SJCRH30 (cell line): ENCODE results near the gene HECTD3. TPM values are rescaled to one million over a fixed set of nuclear protein-coding genes. Genes with fewer than 3 reads are reported as not detected.
"Not testable (repeated sequence)": the region's sequence is repeated elsewhere in the genome, so short reads cannot be mapped to it uniquely, and the experiment has no call there.

Experiments used
- DNase-seq, 2 experiments: peaks; one replicate each; pipeline ENCODE4 v3.0.0-alpha.2; 2015 to 2020
- H3K27ac ChIP-seq: fragments of 250-450 bp; sonication (Bioruptor Pico); 2 replicates; pipeline ENCODE4 v1.5.1; 2020; ENCODE audit warnings: mild to moderate bottlenecking, moderate library complexity
- H3K27me3 ChIP-seq: fragments of 250-450 bp; sonication (Bioruptor Pico); 2 replicates; pipeline ENCODE4 v1.5.1; 2020; ENCODE audit warnings: mild to moderate bottlenecking, moderate library complexity
- H3K36me3 ChIP-seq: fragments of 250-450 bp; sonication (Bioruptor Pico); 2 replicates; pipeline ENCODE4 v1.5.1; 2020; ENCODE audit warnings: mild to moderate bottlenecking, moderate library complexity
- H3K4me1 ChIP-seq: fragments of 250-450 bp; sonication (Bioruptor Pico); 2 replicates; pipeline ENCODE4 v1.5.1; 2020; ENCODE audit warnings: mild to moderate bottlenecking, moderate library complexity
- H3K4me3 ChIP-seq: fragments of 250-450 bp; sonication (Bioruptor Pico); 2 replicates; pipeline ENCODE4 v1.5.1; 2020; ENCODE audit warnings: mild to moderate bottlenecking, moderate library complexity
- H3K9me3 ChIP-seq: fragments of 250-450 bp; sonication (Bioruptor Pico); replicated peaks from 2 replicates; pipeline ENCODE4 v1.5.1; 2020; ENCODE audit warnings: mild to moderate bottlenecking, moderate library complexity
- total RNA-seq: library from RNA; depleted of rRNA; stranded (reverse); fragments of >200 nt; shearing (Covaris generic); gene quantifications from 2 replicates; pipeline ENCODE4 v1.2.3, GENCODE V29; 2014

The HECTD3 gene
- total RNA-seq, 1 experiment from 2014 or later = 21.3 TPM

DNA sequence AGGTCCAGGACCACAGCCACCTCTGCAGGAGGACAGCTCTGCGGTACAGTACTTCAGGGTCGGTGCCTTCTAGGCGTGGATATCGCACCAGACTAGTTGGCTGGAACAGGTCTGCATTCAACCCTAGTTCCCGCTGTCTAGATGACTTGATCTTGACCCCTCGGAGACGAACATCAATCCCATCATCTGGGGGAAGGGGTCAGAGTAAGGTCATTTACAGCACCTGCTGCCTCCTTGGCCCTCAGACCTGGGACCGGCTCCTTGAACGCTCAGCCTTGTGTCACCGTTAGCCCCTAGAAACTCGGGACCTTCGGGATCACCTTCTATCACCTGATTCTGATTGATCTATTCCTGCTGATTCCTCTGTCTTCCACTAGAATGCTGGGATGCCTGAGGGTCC, 2.6 kb downstream of the HECTD3 start:
- Histone ChIP-seq H3K27ac (no peak overlapping the region), H3K36me3 (peaks cover 16% of the 10 kb centered on the region), H3K4me3 (no peak overlapping the region), H3K27me3 (no peaks in the 10 kb centered on the region), H3K9me3 (no peaks in the 10 kb centered on the region), H3K4me1 (no peaks in the 10 kb centered on the region)
- DNase-seq = no peak

DNA sequence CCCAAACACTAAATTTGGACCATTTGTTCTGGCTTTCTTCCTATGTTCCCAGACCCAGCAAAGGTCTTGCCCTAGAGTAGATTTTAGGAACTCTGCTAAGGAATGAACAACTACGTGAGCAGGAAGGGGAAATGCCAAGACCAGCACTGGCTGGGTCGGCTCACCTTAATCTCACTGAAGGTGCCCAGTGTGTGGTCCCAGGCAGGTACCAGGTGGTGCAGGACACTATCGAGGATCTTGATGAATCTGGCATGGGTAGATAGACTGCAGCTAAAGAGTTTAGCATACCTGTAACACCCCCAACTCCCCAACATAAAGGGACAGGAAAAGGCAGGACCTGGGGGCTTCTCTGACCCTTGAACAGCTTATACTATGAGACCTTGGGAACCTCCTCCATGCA, 3.0 kb downstream of the HECTD3 start:
- Histone ChIP-seq H3K9me3 (no peaks in the 10 kb centered on the region), H3K4me3 (no peak overlapping the region), H3K27me3 (no peaks in the 10 kb centered on the region), H3K27ac (no peak overlapping the region), H3K4me1 (no peaks in the 10 kb centered on the region), H3K36me3 (peaks cover 16% of the 10 kb centered on the region)
- DNase-seq = no peak

DNA sequence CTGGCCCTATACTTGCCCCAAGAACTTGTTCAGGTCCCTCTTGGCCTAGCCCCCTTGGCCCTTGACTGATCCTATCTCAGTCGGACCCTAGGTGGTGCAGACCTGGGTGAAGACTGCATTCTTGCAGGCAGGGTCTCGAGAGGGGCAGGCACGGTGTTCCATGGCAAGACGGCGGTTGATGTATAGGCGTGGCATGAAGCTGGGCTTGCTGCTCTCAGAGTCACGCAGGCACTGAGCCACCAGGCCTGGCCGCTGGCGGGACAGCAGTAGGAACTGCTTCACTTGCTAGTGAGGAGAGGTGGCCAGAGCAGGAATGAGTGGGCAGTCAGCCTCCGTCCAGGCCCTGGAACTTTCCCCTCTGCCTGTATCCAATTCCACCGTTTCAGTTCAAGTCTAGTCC, 3.8 kb downstream of the HECTD3 start:
- no peaks in the 10 kb centered on the region for H3K9me3 ChIP-seq
- no peak for DNase-seq
- peaks cover 22% of the 10 kb centered on the region for H3K36me3 ChIP-seq
- no peak overlapping the region for H3K4me3 ChIP-seq
- H3K27ac ChIP-seq = no peak overlapping the region
- H3K27me3 ChIP-seq = no peaks in the 10 kb centered on the region
- H3K4me1 ChIP-seq = no peaks in the 10 kb centered on the region

GRCh38 chr1:45005761-45006160, 5.4 kb downstream of the HECTD3 start:
- no peak overlapping the region for H3K27ac ChIP-seq
- H3K4me1 ChIP-seq = no peaks in the 10 kb centered on the region
- H3K27me3 ChIP-seq = no peaks in the 10 kb centered on the region
- no peaks in the 10 kb centered on the region for H3K9me3 ChIP-seq
- H3K4me3 ChIP-seq = no peak overlapping the region
- no peak for DNase-seq
- H3K36me3 ChIP-seq = peaks cover 28% of the 10 kb centered on the region

- H3K4me1 ChIP-seq = no peaks in the 10 kb centered on the region
- no peaks in the 10 kb centered on the region for H3K27me3 ChIP-seq
- H3K36me3 ChIP-seq = peaks cover 28% of the 10 kb centered on the region
- H3K4me3 ChIP-seq = no peak overlapping the region
- no peak for DNase-seq
- no peaks in the 10 kb centered on the region for H3K9me3 ChIP-seq
- no peak overlapping the region for H3K27ac ChIP-seq
Observed at GRCh38 chr1:45004281-45004920, 6.7 kb downstream of the HECTD3 start.

GRCh38 chr1:45003741-45004140, 7.4 kb downstream of the HECTD3 start:
- Histone ChIP-seq H3K4me3 (no peak overlapping the region), H3K4me1 (no peaks in the 10 kb centered on the region), H3K9me3 (no peaks in the 10 kb centered on the region), H3K36me3 (peaks cover 28% of the 10 kb centered on the region), H3K27ac (no peak overlapping the region), H3K27me3 (no peaks in the 10 kb centered on the region)
- DNase-seq = no peak

GRCh38 chr1:45002650-45003645, 8.2 kb downstream of the HECTD3 start:
- Histone ChIP-seq H3K27ac (no peak overlapping the region), H3K27me3 (no peaks in the 10 kb centered on the region), H3K36me3 (peaks cover 28% of the 10 kb centered on the region), H3K9me3 (no peaks in the 10 kb centered on the region), H3K4me3 (no peak overlapping the region), H3K4me1 (no peaks in the 10 kb centered on the region)
- DNase-seq = no peak

DNA sequence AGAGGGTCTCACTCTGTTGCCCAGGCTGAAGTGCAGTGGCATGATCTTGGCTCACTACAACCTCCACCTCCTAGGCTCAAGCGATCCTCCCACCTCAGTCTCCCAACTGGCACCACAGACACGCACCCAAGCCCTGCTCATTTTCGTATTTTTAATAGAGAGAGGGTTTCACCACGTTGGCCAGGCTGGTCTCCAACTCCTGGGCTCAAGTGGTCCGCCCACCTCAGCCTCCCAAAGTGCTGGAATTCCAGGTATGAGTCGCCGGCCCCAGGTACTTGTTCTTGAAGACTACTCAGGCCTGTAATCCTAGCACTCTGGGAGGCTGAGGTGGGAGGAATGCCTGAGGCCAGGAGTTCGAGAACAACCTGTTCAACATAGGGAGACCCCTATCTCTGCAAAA, 9.5 kb downstream of the HECTD3 start:
- H3K4me1 ChIP-seq, DNase-seq, H3K27ac ChIP-seq, H3K4me3 ChIP-seq, H3K27me3 ChIP-seq, H3K9me3 ChIP-seq: not testable (repeated sequence)
- H3K36me3 ChIP-seq = peaks cover 22% of the 10 kb centered on the region

DNA sequence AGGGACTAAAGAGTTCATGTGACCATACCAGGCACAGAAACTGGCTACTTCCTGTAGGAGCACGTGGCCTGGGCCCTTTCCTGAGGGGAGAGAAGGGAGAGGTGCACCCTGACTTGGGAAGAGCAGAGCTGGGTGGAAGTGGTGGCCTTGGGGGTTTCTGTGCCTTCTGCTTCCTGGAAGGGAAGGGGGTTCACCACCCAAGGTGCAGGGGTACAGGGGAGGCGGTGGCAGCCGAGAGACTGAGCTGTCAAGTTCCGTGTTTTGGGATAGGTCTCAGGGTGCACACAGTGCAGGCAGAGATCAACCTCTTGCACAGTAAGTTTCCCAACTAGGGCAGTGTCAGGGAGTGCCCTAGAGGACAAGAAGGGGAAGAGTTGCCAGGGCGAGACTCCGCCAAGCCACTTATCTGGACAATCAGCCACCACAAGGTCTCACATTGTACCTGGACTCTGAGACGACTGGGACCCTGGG, 10.1 kb downstream of the HECTD3 start:
- no peak overlapping the region for H3K27ac ChIP-seq
- H3K4me1 ChIP-seq = no peaks in the 10 kb centered on the region
- H3K27me3 ChIP-seq = no peaks in the 10 kb centered on the region
- H3K4me3 ChIP-seq = no peak overlapping the region
- peaks cover 19% of the 10 kb centered on the region for H3K36me3 ChIP-seq
- H3K9me3 ChIP-seq = no peaks in the 10 kb centered on the region
- DNase-seq = no peak

GRCh38 chr1:44999232-44999631, 11.9 kb downstream of the HECTD3 start:
- Histone ChIP-seq H3K36me3 (peaks cover 12% of the 10 kb centered on the region), H3K4me1 (no peaks in the 10 kb centered on the region), H3K27ac (no peak overlapping the region), H3K27me3 (no peaks in the 10 kb centered on the region), H3K9me3 (no peaks in the 10 kb centered on the region), H3K4me3 (no peak overlapping the region)
- no peak for DNase-seq

DNA sequence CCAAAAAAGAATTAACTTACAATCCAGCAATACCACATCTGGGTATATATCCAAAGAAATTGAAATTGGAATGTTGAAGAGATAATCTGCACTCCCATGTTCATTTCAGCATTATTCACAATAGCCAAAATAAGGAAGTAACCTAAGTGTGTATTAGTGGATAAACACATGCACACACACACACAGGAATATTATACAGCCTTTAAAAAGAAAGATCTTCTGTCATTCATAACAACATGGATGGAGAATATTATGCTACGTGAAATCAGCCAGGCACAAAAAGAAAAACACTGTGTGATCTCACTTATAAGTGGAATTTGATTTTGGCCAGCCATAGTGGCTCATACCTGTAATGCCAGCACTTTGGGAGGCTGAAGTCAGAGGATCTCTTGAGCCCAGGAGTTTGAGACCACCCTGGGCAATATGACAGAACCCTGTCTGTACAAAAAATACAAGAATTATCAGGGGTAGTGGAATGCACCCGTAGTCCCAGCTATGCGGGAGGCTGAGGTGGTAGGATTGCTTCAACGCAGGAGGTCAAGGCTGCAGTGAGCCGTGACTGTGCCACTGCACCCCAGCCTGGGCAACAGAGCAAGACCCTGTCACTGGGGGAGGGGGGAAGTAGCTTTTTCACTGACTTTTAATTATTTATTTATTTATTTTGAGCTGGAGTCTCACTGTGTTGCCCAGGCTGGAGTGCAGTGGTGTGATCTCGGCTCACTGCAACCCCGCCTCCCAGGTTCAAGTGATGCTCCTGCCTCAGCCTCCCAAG, 15.5 kb downstream of the HECTD3 start:
- H3K27me3 ChIP-seq = no peaks in the 10 kb centered on the region
- no peak overlapping the region for H3K27ac ChIP-seq
- H3K9me3 ChIP-seq = no peaks in the 10 kb centered on the region
- H3K4me3 ChIP-seq = no peak overlapping the region
- DNase-seq = no peak
- no peaks in the 10 kb centered on the region for H3K4me1 ChIP-seq
- H3K36me3 ChIP-seq = no peaks in the 10 kb centered on the region

DNA sequence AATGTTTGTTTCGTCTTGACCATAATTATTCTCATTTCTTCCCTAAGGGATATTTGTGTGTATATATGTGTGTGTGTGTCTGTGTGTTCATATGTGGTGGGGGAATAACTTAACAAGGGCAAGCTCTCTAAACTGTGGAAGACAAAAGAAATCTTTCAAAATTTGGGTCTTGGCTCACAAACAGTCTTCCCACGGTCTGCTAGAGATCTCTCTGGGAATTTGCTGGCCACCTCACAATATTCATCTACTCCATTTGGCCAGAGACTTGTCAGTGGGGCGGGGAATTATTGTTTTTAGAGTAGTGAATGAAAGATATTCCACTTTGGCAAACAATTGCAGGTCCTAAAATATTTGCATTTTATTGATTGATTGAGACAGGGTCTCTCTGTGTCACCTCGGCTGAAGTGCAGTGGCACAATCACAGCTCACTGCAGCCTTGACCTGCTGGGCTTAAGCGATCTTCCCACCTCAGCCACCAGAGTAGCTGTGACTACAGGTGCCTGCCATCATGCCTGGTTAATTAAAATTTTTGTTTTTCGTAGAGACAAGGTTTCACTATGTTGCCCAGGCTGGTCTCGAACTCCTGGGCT, 16.7 kb downstream of the HECTD3 start:
- Histone ChIP-seq H3K36me3 (no peaks in the 10 kb centered on the region), H3K4me3 (no peak overlapping the region), H3K27me3 (no peaks in the 10 kb centered on the region), H3K27ac (no peak overlapping the region), H3K9me3 (no peaks in the 10 kb centered on the region), H3K4me1 (no peaks in the 10 kb centered on the region)
- DNase-seq = no peak

DNA sequence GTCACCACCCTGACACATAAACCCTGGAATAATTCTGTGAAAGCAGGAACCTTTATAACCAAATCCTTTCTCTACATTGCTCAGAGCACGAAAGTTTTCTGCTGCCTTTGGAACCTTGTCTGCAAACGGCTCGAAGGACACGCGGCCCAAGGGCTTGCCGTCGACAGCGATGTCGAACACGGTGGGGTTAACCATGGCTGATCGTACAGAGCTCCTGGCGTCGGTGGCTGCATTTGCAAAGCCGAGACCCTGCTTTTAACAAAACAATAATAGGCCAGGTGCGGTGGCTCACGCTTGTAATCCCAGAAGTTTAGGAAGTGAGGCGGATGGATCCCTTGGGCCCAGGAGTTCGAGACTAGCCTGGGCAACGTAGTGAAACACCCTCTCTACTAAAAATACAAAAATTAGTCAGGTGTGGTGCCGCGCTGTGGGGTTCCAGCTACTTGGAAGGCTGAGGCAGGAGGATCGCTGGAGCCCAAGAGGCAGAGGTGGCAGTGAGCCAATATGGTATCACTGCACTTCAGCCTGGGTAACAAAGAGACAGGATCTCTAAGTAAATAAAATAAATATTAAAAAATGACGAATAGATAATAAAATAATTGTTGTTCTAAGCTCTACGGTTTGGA, 22.5 kb downstream of the HECTD3 start:
- H3K36me3 ChIP-seq = no peaks in the 10 kb centered on the region
- H3K9me3 ChIP-seq = no peaks in the 10 kb centered on the region
- H3K27ac ChIP-seq = no peak overlapping the region
- 0 out of 2 replicates have a peak, but pooled peaks cover 4% of the 10 kb centered on the region for H3K4me1 ChIP-seq
- DNase-seq = no peak
- no peak overlapping the region for H3K4me3 ChIP-seq
- H3K27me3 ChIP-seq = no peaks in the 10 kb centered on the region

DNA sequence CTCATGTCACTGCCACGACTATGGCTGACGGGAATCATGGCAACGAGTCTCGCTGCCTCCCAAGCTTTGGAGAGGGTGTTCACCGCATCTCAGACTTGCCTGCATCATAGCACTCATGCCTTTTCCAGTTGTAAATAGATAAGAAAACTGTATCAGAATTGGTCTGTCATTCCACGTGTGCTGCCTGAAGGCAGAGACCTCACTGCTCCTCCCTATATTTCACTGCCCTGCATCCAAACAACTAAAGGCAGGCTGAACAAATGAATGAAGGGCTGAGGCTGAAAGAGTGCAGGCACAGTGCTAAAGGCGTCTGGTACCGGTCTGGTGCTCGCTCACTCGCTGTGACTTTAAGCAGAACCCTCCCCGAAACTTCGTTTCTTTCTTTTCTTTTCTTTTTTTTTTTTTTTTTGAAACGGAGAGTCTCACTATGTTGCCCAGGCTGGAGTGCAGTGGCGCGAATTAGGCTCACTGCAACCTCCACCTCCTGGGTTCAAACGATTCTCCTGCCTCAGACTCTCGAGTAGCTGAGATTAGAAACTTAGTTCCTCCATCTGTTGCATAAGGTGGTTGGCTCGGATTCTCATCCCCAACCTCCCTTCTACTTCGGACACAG, 25.3 kb downstream of the HECTD3 start:
- no peak for DNase-seq
- no peak overlapping the region; the same call in 1 of the 2 replicates for H3K27ac ChIP-seq
- no peaks in the 10 kb centered on the region for H3K9me3 ChIP-seq
- no peaks in the 10 kb centered on the region; the same call in 1 of the 2 replicates for H3K36me3 ChIP-seq
- peak overlapping the region; percentile 83 for H3K4me3 ChIP-seq
- H3K4me1 ChIP-seq = 0 out of 2 replicates have a peak, but pooled peaks cover 4% of the 10 kb centered on the region
- H3K27me3 ChIP-seq = no peaks in the 10 kb centered on the region
